GM19324 (cell line): ENCODE measurements around the gene NQO2.
"Not testable (repeated sequence)": the region's sequence is repeated elsewhere in the genome, so short reads cannot be mapped to it uniquely, and the experiment has no call there.

ENCODE experiments used
- ATAC-seq: cut with Tn5 transposase; IDR thresholded peaks from one replicate; pipeline ENCODE4 v1.9.1; 2021; ENCODE audit warnings: mild to moderate bottlenecking, moderate library complexity; ENCODE audit not compliant: unreplicated experiment, low FRiP score

NQO2 gene

GRCh38 chr6:2988426-2989331 is 11.0 kb upstream of the NQO2 start:
- peak; percentile 88 for ATAC-seq

DNA sequence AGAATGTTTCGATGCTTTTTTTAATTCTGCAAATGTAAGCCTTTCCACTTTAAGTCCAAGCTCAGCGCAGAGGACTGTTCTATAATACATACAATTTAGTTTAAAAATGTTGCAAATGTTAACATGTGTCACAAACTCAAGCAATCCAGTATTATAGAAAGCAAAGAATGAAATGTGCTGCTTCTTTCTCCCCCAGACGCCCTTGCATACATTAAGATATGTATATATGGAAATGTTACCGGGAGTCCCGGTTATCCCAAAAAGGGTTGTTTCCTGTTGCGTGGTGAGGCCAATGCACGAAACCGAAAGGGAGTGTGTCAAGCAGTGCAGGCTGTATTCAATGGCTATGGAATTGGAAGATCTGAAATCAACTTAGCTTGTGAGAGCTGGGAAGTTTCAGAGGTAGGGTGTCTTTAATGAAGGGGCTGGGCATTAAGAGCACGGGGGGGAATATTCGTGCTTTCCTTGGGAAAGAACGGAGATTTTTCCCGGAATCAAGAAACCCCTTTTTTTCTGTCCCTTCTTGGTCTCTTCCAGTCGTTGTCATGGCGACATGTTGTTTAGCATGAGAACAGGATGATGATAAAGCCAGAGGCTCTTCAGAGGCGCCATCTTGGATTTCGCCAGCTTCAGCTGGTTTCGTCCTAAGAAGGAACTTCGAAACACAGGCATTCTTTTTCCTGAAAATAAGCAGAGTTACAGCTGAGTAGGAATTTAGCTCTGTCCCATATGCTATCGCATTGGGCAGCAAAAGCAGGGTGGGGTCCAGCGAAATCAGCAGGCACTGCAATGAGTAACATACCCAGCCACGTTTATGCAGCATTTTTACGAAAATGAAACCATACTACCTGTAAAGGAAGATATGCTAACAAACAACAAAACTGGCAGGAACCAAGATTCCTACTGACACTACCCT is 10.1 kb upstream of the NQO2 start:
- peak; percentile 58 for ATAC-seq

GRCh38 chr6:2990248-2990931 is 9.3 kb upstream of the NQO2 start:
- ATAC-seq: no peak

DNA sequence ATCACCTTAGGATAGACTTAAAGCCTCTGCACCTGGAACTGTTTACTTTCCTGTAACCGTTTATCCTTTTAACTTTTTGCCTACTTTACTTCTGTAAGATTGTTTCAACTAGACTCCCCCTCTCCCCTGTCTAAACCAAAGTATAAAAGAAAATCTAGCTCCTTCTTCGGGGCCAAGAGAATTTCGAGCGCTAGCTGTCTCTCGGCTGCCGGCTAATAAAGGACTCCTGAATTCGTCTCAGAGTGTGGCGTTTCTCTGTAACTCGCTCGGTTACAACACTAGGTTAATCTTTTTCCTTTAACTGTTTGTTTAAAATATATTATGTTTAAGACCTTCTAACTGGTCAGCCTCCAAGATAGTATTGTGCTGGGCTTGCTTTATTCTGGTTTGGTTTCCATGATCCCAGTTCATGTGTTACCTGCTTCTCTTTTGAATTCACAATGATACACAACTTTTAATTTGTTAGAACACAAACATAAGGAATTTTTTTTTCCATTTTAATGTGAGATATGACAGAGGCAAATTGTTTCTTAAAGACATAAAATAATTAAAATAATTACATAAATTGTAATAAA is 8.7 kb upstream of the NQO2 start:
- ATAC-seq: no peak

GRCh38 chr6:2992330-2992979 is 7.2 kb upstream of the NQO2 start:
- no peak for ATAC-seq

DNA sequence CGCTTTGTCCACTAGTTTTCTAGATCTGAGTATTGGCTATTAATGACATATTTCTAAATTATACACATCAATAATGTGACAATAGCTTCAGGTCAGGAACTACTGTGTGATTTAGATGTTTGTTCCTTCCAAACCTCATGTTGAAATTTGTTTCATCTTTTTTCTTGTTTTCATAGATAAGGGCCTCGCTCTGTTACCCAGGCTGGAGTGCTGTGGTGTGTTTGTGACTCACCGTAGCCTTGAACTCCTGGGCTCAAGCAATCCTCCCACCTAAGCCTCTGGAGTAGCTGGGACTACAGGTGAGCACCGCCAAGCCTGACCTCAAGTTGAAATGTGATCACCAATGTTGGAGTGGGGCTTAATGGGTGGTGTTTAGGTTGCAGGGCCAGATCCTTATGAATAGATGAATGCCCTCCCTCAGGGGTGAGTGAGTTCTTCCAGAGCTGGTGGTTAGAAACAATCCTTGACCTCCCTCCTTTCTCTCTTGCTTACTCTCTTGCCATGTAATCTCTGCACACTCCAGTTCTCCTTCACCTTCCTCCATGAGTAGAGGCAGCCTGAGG is 5.9 kb upstream of the NQO2 start:
- no peak for ATAC-seq

DNA sequence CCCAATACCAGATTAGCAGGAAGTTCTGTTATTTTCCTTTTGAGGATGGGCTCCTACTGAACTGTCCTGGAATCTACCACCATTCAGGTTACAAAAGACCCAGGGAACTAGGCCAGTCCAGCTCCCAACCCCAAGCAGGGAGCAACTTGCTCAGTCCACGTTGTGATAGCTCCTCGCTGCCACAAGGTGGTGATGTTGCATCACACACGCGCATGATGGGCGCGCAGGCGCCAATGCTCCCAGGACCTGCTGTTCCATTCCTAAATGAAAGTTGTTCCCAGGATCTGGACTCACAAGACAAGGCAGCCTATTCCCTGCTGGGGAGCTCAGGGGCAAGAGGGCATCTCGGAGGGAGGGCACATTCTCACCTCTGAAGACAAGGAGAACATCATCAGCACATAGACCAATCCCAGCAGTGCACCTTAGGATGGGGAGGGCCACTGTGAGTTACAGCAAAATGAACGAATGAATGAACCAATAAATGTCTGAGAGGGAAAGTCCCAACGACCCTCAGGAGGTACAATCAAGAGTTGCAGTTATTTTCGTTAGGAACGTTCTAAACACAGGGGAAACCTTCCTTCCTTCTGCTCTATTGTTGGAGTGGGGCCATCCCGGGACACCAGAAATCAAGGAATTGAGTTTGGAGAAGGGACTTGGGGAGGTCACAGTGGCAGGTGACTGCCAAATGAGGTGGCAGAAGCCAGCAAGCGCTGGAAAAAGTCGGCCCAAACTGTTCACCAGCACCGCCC is 1.3 kb upstream of the NQO2 start:
- not testable (repeated sequence) for ATAC-seq

DNA sequence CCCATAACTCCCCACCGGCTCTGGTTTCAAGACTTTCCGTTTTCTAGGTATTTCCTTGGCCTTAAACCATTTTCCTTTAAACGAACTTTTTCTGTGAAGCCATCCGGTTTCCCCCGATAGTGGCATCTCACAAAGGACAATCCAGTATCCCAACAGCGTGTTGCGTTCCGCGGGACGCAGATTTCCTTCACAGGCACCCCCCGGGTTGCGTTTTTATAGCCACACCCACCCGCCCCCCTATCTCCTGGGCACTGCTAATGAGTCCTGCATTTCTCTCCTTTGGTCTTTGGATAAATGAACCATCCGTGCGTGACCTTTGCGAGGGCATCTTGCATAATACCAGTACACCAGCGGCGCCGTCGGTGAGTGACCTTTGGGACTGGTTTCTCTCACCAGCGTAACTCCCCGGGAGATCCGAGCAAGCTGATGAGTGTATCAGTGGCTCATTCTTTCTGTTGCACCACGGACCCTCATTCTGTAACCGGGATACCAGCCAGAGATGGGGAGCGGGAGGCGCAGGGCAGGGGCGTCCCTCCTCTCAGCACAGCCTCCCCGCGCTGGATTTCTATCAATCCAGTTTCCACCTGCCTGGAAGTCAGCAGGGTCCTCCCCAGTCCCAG is 586 bp upstream of the NQO2 start:
- ATAC-seq: no peak

- no peak for ATAC-seq
Observed at GRCh38 chr6:3001146-3001772, 1.6 kb downstream of the NQO2 start.

- ATAC-seq: no peak
Observed at GRCh38 chr6:3001773-3002293, 2.1 kb downstream of the NQO2 start.

DNA sequence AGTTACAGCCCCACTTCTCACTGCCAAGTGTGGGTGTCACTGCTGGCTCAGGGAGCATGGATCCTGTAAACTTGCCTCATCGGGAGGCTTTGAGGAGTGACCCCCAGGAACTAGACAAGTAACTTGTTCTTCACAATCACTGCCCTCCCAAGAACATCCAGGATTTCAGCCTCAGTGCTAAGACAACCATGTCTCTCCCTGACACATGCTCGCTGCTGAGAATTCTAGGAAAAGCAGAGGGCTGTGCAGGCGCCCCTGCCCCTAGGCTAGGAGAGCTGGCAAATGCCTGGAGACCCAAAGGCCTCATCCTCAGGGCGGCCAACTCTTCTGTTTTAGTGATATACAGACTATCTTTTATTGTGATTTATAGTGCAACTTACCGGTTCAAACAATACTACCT is 3.5 kb downstream of the NQO2 start:
- not testable (repeated sequence) for ATAC-seq

DNA sequence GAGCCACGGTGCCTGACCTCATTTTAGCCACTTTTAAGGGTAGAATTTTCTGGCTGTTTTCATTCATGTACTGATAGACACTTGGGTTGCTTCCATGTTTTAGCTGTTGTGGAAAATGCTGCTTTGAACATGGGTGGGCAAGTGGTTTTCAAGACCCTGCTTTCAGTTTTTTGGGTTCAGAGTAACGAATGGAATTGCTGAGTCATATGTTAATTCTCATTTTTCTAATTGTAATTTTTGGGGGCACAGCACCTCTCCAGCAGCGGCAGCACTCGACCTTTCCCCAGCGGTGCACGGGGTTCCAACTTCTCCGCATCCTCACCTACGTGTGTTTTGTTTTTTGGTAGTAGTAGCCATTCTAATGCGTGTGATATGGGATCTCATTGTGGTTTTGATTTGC is 5.4 kb downstream of the NQO2 start:
- ATAC-seq: no peak

DNA sequence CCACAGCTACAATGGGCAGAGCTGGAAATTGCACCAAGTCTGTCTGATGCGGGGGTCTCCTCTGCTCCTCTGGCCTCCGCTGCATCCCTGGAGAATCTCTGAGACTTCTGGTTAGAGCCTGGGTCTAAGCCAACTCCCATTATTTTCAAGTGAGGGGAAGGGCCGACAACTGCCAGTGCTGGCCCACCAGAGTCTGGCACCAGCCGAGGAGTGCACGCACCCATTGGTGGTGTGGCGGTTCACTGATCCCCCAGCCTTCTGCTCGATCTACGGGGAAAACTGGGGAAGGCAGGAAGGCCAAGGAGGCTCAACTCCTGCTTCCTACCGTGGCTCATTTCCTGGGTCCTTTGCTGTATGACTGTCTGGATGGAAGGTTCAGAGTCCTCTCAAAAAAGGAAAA is 6.2 kb downstream of the NQO2 start:
- no peak for ATAC-seq

DNA sequence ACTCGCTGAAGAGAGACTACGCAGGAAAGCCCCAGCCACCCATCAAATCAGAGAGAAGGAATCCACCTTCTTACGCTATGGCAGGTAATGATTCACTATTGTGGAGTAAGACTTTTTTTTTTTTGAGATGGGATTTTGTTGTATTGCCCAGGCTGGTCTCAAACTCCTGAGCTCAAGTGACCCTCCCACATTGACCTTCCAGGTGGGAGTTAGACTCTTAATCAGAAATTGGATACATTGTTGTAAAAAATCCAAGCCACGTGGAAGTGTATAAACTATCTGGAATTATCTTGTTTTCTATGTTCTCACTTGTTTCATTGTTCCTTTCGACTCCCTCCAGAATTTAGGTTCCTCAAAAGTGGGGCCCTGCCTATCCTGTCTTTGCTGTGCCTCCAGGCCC is 6.8 kb downstream of the NQO2 start:
- ATAC-seq: no peak

GRCh38 chr6:3007571-3007970 is 7.9 kb downstream of the NQO2 start:
- ATAC-seq: no peak

- ATAC-seq: not testable (repeated sequence)
Observed at GRCh38 chr6:3008712-3009265, 9.1 kb downstream of the NQO2 start.

GRCh38 chr6:3009930-3010329 is 10.2 kb downstream of the NQO2 start:
- ATAC-seq: no peak

DNA sequence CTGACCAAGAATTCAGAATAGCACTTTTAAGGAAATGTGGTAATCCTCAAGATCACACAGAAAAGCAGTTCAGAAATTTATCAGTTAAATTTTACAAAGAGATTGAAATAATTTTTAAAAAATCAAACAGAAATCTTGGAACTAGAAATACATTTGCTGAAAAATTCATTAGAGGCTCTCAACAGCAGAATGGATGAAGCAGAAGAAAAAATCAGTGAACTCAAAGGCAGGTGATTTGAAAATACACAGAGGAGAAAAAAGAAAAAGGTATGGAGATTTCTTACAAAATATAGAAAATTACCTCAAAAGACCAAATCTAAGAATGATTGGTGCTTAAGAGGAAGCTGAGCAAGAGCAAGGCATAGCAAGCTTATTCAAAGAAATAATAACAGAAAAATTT is 11.5 kb downstream of the NQO2 start:
- ATAC-seq: no peak
